Measurements from ENCODE around the gene CACNG5.

DNA sequence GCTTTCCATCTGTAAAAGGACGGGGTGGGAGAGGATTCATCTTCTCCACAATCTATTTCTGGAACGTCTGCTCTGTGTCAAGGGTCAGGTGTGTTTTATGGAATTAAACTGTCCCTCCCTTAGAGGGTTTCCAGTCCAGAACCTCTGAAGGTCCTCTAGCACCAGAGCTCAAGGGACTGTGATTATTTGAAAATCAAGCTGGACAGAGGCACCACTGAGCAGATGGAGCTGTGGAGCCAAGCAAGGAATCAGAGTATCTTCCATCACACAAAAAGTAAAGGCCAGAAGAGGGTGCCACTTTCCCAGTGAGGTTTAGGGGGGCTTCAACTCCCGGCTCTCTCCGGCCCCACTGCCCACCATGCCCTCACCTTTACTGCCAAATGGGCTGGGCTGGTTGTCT is 6.8 kb downstream of the CACNG5 start:
- TF ChIP-seq, protein P1, sequence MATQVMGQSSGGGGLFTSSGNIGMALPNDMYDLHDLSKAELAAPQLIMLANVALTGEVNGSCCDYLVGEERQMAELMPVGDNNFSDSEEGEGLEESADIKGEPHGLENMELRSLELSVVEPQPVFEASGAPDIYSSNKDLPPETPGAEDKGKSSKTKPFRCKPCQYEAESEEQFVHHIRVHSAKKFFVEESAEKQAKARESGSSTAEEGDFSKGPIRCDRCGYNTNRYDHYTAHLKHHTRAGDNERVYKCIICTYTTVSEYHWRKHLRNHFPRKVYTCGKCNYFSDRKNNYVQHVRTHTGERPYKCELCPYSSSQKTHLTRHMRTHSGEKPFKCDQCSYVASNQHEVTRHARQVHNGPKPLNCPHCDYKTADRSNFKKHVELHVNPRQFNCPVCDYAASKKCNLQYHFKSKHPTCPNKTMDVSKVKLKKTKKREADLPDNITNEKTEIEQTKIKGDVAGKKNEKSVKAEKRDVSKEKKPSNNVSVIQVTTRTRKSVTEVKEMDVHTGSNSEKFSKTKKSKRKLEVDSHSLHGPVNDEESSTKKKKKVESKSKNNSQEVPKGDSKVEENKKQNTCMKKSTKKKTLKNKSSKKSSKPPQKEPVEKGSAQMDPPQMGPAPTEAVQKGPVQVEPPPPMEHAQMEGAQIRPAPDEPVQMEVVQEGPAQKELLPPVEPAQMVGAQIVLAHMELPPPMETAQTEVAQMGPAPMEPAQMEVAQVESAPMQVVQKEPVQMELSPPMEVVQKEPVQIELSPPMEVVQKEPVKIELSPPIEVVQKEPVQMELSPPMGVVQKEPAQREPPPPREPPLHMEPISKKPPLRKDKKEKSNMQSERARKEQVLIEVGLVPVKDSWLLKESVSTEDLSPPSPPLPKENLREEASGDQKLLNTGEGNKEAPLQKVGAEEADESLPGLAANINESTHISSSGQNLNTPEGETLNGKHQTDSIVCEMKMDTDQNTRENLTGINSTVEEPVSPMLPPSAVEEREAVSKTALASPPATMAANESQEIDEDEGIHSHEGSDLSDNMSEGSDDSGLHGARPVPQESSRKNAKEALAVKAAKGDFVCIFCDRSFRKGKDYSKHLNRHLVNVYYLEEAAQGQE (IDR thresholded peaks at IDR 0.05; ENCODE audit: unreplicated experiment) = no peak
- TF ChIP-seq, protein P2, sequence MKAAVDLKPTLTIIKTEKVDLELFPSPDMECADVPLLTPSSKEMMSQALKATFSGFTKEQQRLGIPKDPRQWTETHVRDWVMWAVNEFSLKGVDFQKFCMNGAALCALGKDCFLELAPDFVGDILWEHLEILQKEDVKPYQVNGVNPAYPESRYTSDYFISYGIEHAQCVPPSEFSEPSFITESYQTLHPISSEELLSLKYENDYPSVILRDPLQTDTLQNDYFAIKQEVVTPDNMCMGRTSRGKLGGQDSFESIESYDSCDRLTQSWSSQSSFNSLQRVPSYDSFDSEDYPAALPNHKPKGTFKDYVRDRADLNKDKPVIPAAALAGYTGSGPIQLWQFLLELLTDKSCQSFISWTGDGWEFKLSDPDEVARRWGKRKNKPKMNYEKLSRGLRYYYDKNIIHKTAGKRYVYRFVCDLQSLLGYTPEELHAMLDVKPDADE (IDR thresholded peaks at IDR 0.05) = no peak
- TF ChIP-seq, protein P3, sequence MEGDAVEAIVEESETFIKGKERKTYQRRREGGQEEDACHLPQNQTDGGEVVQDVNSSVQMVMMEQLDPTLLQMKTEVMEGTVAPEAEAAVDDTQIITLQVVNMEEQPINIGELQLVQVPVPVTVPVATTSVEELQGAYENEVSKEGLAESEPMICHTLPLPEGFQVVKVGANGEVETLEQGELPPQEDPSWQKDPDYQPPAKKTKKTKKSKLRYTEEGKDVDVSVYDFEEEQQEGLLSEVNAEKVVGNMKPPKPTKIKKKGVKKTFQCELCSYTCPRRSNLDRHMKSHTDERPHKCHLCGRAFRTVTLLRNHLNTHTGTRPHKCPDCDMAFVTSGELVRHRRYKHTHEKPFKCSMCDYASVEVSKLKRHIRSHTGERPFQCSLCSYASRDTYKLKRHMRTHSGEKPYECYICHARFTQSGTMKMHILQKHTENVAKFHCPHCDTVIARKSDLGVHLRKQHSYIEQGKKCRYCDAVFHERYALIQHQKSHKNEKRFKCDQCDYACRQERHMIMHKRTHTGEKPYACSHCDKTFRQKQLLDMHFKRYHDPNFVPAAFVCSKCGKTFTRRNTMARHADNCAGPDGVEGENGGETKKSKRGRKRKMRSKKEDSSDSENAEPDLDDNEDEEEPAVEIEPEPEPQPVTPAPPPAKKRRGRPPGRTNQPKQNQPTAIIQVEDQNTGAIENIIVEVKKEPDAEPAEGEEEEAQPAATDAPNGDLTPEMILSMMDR (conservative IDR thresholded peaks at IDR 0.05; ENCODE audit: low read depth in 2 of 2) = no peak
- TF ChIP-seq POLR2AphosphoS5 (IDR thresholded peaks at IDR 0.05; ENCODE audit: low read depth) (no peak), EZH2 (IDR thresholded peaks at IDR 0.05; ENCODE audit: low read depth, unreplicated experiment) (no peak), NANOG (IDR thresholded peaks at IDR 0.05; ENCODE audit: borderline replicate concordance) (no peak), CREB1 (CRISPR knock-in tag; IDR thresholded peaks at IDR 0.05; ENCODE audit: low read depth) (no peak), EZH2phosphoT487 (IDR thresholded peaks at IDR 0.05; ENCODE audit: unreplicated experiment) (no peak), JUNB (IDR thresholded peaks at IDR 0.05; ENCODE audit: unreplicated experiment) (no peak)

All from GM23338 (cell line).